Lower leg skin (tissue), 3 donors: ENCODE data around the gene FCHSD1.

Experiments
- POLR2A ChIP-seq, 2 donors: fragments of 450-650 bp; IDR thresholded peaks; one replicate each; pipeline ENCODE4 v1.6.1; 2016 to 2017; ENCODE audit warnings: antibody characterized with exemption in 2 of 2, mild to moderate bottlenecking in 1 of 2, moderate library complexity in 1 of 2
- TF ChIP-seq, protein P1 (sequence below), 3 donors: fragments of 450-650 bp; IDR thresholded peaks; one replicate each; pipeline ENCODE4 v1.5.1; 2016; ENCODE audit warnings: antibody characterized with exemption in 3 of 3, mild to moderate bottlenecking in 3 of 3, moderate library complexity in 2 of 3

DNA sequence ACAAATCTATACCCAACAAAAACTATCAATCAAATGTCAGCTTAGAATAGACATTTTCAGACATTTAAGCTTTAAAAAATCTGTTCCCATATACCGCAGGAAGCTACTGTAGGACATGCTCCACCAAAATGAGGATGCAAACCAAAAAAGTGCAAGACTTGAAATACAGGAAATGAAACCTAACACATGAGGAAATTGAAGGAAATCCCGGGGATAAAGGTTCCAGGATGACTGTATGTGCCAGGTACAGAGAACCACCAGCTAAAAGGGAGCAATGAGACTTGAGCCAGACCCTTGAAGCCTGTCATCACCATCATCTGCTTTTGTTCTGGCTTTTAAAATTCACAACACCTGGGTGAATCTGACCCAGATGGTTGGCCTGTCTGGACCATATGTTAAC, 53.8 kb downstream of the FCHSD1 start:
- TF ChIP-seq, protein P1, sequence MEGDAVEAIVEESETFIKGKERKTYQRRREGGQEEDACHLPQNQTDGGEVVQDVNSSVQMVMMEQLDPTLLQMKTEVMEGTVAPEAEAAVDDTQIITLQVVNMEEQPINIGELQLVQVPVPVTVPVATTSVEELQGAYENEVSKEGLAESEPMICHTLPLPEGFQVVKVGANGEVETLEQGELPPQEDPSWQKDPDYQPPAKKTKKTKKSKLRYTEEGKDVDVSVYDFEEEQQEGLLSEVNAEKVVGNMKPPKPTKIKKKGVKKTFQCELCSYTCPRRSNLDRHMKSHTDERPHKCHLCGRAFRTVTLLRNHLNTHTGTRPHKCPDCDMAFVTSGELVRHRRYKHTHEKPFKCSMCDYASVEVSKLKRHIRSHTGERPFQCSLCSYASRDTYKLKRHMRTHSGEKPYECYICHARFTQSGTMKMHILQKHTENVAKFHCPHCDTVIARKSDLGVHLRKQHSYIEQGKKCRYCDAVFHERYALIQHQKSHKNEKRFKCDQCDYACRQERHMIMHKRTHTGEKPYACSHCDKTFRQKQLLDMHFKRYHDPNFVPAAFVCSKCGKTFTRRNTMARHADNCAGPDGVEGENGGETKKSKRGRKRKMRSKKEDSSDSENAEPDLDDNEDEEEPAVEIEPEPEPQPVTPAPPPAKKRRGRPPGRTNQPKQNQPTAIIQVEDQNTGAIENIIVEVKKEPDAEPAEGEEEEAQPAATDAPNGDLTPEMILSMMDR (IDR thresholded peaks at IDR 0.05): no peak
- TF ChIP-seq POLR2A (IDR thresholded peaks at IDR 0.05): no peak
